ENCODE data around the gene NKD1.

- TF ChIP-seq CTCF (IDR thresholded peaks at IDR 0.05 in 2 of 3, conservative IDR thresholded peaks at IDR 0.05 in 1 of 3; ENCODE audit: borderline replicate concordance in 1 of 3, insufficient read depth in 1 of 3, low read depth in 2 of 3, low read length in 2 of 3) (peak in 1 of 3 experiments; percentile 52; a peak in 1 of 6 replicates), SIN3A (IDR thresholded peaks at IDR 0.05; ENCODE audit: low read depth) (no peak), CEBPB (IDR thresholded peaks at IDR 0.05; ENCODE audit: low read depth) (no peak), ZBTB33 (IDR thresholded peaks at IDR 0.05; ENCODE audit: extremely low read depth, insufficient replicate concordance, low read length) (no peak), ELF1 (IDR thresholded peaks at IDR 0.05; ENCODE audit: borderline replicate concordance, low read depth) (no peak), YY1 (IDR thresholded peaks at IDR 0.05; ENCODE audit: extremely low read depth, insufficient replicate concordance, low read depth, low read length) (no peak)
- TF ChIP-seq, protein P1, sequence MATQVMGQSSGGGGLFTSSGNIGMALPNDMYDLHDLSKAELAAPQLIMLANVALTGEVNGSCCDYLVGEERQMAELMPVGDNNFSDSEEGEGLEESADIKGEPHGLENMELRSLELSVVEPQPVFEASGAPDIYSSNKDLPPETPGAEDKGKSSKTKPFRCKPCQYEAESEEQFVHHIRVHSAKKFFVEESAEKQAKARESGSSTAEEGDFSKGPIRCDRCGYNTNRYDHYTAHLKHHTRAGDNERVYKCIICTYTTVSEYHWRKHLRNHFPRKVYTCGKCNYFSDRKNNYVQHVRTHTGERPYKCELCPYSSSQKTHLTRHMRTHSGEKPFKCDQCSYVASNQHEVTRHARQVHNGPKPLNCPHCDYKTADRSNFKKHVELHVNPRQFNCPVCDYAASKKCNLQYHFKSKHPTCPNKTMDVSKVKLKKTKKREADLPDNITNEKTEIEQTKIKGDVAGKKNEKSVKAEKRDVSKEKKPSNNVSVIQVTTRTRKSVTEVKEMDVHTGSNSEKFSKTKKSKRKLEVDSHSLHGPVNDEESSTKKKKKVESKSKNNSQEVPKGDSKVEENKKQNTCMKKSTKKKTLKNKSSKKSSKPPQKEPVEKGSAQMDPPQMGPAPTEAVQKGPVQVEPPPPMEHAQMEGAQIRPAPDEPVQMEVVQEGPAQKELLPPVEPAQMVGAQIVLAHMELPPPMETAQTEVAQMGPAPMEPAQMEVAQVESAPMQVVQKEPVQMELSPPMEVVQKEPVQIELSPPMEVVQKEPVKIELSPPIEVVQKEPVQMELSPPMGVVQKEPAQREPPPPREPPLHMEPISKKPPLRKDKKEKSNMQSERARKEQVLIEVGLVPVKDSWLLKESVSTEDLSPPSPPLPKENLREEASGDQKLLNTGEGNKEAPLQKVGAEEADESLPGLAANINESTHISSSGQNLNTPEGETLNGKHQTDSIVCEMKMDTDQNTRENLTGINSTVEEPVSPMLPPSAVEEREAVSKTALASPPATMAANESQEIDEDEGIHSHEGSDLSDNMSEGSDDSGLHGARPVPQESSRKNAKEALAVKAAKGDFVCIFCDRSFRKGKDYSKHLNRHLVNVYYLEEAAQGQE (IDR thresholded peaks at IDR 0.05; ENCODE audit: low read depth), result no peak
Observed at GRCh38 chr16:50667497-50668367, 119.5 kb downstream of the NKD1 start.
